A549 (cell line): ENCODE results near the gene DNAAF2. TPM values are rescaled to one million over a fixed set of nuclear protein-coding genes. Genes with fewer than 3 reads are reported as not detected.

Experiments
- ATAC-seq, 2 experiments: fragments of 200-7000 bp in 1 of 2; fragments of >200 bp in 1 of 2; cut with Nextera tagmentation in 1 of 2; cut with Tn5 transposase in 1 of 2; 3 replicates each; pipeline versions ENCODE4 v1.8.0 to v1.9.1; 2018 to 2020; ENCODE audit warnings: mild to moderate bottlenecking in 1 of 2, moderate library complexity in 1 of 2
- CTCF ChIA-PET: fragments of 300-600 bp; sonication (Branson Sonifier 250); formaldehyde crosslinking; extraction: SDS; loops from one replicate; lab custom pipeline; 2021; ENCODE audit warnings: antibody characterized with exemption, inconsistent platforms; lab: Yijun Ruan, JAX
- POLR2A ChIA-PET: fragments of 350-600 bp; formaldehyde crosslinking; extraction: SDS; loops from one replicate; lab custom pipeline; 2021; ENCODE audit warnings: antibody characterized with exemption, inconsistent platforms; lab: Yijun Ruan, JAX
- DNase-seq, 2 experiments: peaks; one replicate each; pipeline versions ENCODE4 v3.0.0 to v3.0.0-alpha.2; 2011 to 2016; ENCODE audit warnings: low read depth in 1 of 2, low spot score in 1 of 2
- FAIRE-seq: peaks from 2 replicates; lab custom pipeline; 2011; peaks lifted over from hg19 to GRCh38; lab: Jason Lieb, UNC
- H3K27ac ChIP-seq, 2 experiments: fragments of >200 bp; sonication (Bioruptor Twin); formaldehyde crosslinking; 3 replicates each; pipeline ENCODE4 v1.5.1; 2016 to 2017
- H3K4me1 ChIP-seq: fragments of >200 bp; sonication (Bioruptor Twin); formaldehyde crosslinking; 3 replicates; pipeline ENCODE4 v1.6.1; 2016
- H3K4me2 ChIP-seq: fragments of >200 bp; sonication (Bioruptor Twin); formaldehyde crosslinking; 3 replicates; pipeline ENCODE4 v1.6.1; 2016
- H3K4me3 ChIP-seq: fragments of >200 bp; sonication (Bioruptor Twin); formaldehyde crosslinking; 3 replicates; pipeline ENCODE4 v1.5.1; 2016
- H3K9me3 ChIP-seq: fragments of >200 bp; sonication (Bioruptor Twin); formaldehyde crosslinking; 3 replicates; pipeline ENCODE4 v1.6.1; 2016
- BHLHE40 ChIP-seq: IDR thresholded peaks from 2 replicates; pipeline ENCODE4 v1.6.1; 2012; ENCODE audit warnings: low read depth, low read length, inconsistent platforms
- CBX2 ChIP-seq: fragments of 200-600 bp; sonication (generic); IDR thresholded peaks from 2 replicates; pipeline ENCODE4 v1.6.1; 2016; ENCODE audit warnings: low read depth, mild to moderate bottlenecking, borderline replicate concordance
- CEBPB ChIP-seq, 2 experiments: fragments of >200 bp in 1 of 2; sonication (Bioruptor Twin) in 1 of 2; formaldehyde crosslinking in 1 of 2; IDR thresholded peaks; 2 replicates each; pipeline ENCODE4 v1.6.1; 2012 to 2016
- ESRRA ChIP-seq: fragments of 150-350 bp; IDR thresholded peaks from 2 replicates; pipeline ENCODE4 v1.6.1; 2014; ENCODE audit warnings: mild to moderate bottlenecking, low read length, borderline replicate concordance
- GATA3 ChIP-seq: IDR thresholded peaks from 2 replicates; pipeline ENCODE4 v1.6.1; 2012; ENCODE audit warnings: borderline replicate concordance
- HDAC2 ChIP-seq: fragments of 200-600 bp; sonication (generic); IDR thresholded peaks from 2 replicates; pipeline ENCODE4 v1.6.1; 2016
- HOXA7 ChIP-seq: fragments of 250-450 bp; sonication (Bioruptor Pico); IDR thresholded peaks from 2 replicates; pipeline ENCODE4 v1.5.0; 2020; ENCODE audit warnings: mild to moderate bottlenecking, moderate library complexity
- JUN ChIP-seq, 2 experiments: fragments of >200 bp; sonication (Bioruptor Twin); formaldehyde crosslinking; IDR thresholded peaks; 2 replicates in 1 of 2; 3 replicates in 1 of 2; pipeline ENCODE4 v1.6.1; 2016 to 2017
- KDM1A ChIP-seq: fragments of 200-600 bp; sonication (generic); IDR thresholded peaks from 2 replicates; pipeline ENCODE4 v1.6.1; 2016; ENCODE audit warnings: low read depth, mild to moderate bottlenecking
- MYC ChIP-seq: IDR thresholded peaks from 2 replicates; pipeline ENCODE4 v1.6.1; 2012; ENCODE audit warnings: mild to moderate bottlenecking, inconsistent platforms, low read length, improper control_type of control experiment, borderline replicate concordance
- NFE2L2 ChIP-seq: fragments of 150-350 bp; conservative IDR thresholded peaks from 2 replicates; pipeline ENCODE4 v1.6.1; 2014; ENCODE audit warnings: low read length
- NR3C1 ChIP-seq: fragments of >200 bp; sonication (Bioruptor Twin); formaldehyde crosslinking; IDR thresholded peaks from 3 replicates; pipeline ENCODE4 v1.6.1; 2017
- PHF8 ChIP-seq: fragments of 200-600 bp; sonication (generic); IDR thresholded peaks from 2 replicates; pipeline ENCODE4 v1.6.1; 2016; ENCODE audit warnings: low read depth, mild to moderate bottlenecking, antibody characterized with exemption, moderate library complexity, borderline replicate concordance
- RAD21 ChIP-seq, 2 experiments: fragments of >200 bp in 1 of 2; sonication (Bioruptor Twin) in 1 of 2; formaldehyde crosslinking in 1 of 2; IDR thresholded peaks in 1 of 2; conservative IDR thresholded peaks in 1 of 2; 2 replicates in 1 of 2; 3 replicates in 1 of 2; pipeline ENCODE4 v1.6.1; 2012 to 2018; ENCODE audit warnings: inconsistent platforms in 1 of 2
- RNF2 ChIP-seq: fragments of 200-600 bp; sonication (generic); IDR thresholded peaks from 2 replicates; pipeline ENCODE4 v1.6.1; 2016; ENCODE audit warnings: low read depth, mild to moderate bottlenecking, antibody characterized with exemption, moderate library complexity, borderline replicate concordance
- TFCP2L1 ChIP-seq: fragments of 250-450 bp; sonication (Bioruptor Pico); IDR thresholded peaks from 2 replicates; pipeline ENCODE4 v1.5.0; 2021; ENCODE audit warnings: mild to moderate bottlenecking
- ZC3H11A ChIP-seq: fragments of 450-650 bp; IDR thresholded peaks from 2 replicates; pipeline ENCODE4 v1.6.1; 2014; ENCODE audit warnings: antibody characterized with exemption, mild to moderate bottlenecking
- ZSCAN20 ChIP-seq: fragments of 250-450 bp; sonication (Bioruptor Pico); IDR thresholded peaks from 2 replicates; pipeline ENCODE4 v1.8.0; 2022; ENCODE audit warnings: mild to moderate bottlenecking, moderate library complexity
- WGBS: methylation state at CpG from one replicate; pipeline ENCODE4 v1.1.6; 2017; ENCODE audit errors: missing lambda C conversion rate; 5-methylcytosine and 5-hydroxymethylcytosine counted together
- polyA plus RNA-seq, 4 experiments: library from polyadenylated mRNA; depleted of rRNA in 3 of 4; stranded (reverse); fragments of >200 nt; fragmentation: RNase III in 1 of 4; extraction: RNeasy Plus Mini Kit Qiagen cat#74134 plus additional on column Dnase treatment in 1 of 4; gene quantifications; 2 replicates in 3 of 4; 3 replicates in 1 of 4; pipeline ENCODE4 v1.2.3, GENCODE V29; 2011 to 2017
- TF ChIP-seq, protein P1 (sequence below): IDR thresholded peaks from 2 replicates; pipeline ENCODE4 v1.6.1; 2012; ENCODE audit warnings: low read depth, borderline replicate concordance
- TF ChIP-seq, protein P2 (sequence below): fragments of 250-450 bp; sonication (Bioruptor Pico); IDR thresholded peaks from 2 replicates; pipeline ENCODE4 v1.5.0; 2021; ENCODE audit warnings: mild to moderate bottlenecking, moderate library complexity, borderline replicate concordance
- TF ChIP-seq, protein P3 (sequence below): fragments of >200 bp; sonication (Bioruptor Twin); formaldehyde crosslinking; IDR thresholded peaks from 3 replicates; pipeline ENCODE4 v1.5.1; 2016
- TF ChIP-seq, protein P4 (sequence below): fragments of 200-600 bp; sonication (generic); IDR thresholded peaks from 2 replicates; pipeline ENCODE4 v1.6.1; 2016; ENCODE audit warnings: antibody characterized with exemption, mild to moderate bottlenecking, moderate library complexity

Gene DNAAF2
- polyA plus RNA-seq, 2 of the 4 experiments (the other 2 are of a cell fraction): 12.1 to 14.1 TPM

DNA sequence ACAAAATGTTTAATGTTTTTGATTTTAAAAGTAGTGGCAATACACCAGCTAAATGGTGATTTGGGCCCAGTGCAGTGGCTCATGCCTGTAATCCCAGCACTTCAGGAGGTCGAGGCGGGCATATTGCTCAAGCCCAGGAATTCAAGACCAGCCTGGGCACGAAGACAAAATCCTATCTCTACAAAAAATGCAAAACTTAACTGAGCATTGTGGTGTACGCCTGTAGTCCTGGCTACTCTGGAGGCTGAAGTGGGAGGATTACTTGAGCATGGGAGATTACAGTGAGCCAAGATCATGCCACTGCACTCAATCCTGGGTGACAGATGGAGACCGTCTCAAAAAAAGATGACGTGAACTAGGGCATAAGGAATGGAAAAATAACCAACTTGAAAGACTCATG is 19.3 kb downstream of the DNAAF2 start:
- H3K4me3 ChIP-seq: no peak overlapping the region
- H3K4me1 ChIP-seq: peaks cover 28% of the 10 kb centered on the region
- no peak overlapping the region for H3K27ac ChIP-seq
- WGBS: 89% methylated on average over 6 of the region's 6 CpGs
- no peak for TF ChIP-seq MYC
- no peak for DNase-seq
- CTCF ChIA-PET: interaction anchor here (1.5 kb wide), 2 partner anchors 10 to 19 kb away, joined by 4 to 7 read pairs; partner anchors contain the start of gene DNAAF2
- FAIRE-seq: no peak
- POLR2A ChIA-PET: no interaction called here
- ATAC-seq: no peak
- H3K9me3 ChIP-seq: no peaks in the 10 kb centered on the region
- no peak overlapping the region for H3K4me2 ChIP-seq

DNA sequence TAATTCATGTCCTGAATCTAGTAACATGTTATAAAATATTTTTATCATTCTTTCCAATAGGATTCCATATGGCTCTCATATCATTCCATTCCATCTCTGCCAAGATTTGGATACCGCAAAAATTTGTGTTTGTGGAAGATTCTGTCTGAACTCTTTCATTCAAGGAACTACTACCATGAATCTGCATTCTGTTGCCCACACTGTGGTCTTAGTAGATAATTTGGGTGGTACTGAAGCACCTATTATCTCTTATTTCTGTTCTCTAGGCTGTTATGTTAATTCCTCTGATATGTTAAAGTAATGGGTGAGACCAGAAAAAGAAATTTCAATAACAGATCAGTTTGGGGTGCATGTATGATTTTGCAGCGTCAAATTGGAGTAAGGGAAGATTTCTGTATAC is 20.8 kb downstream of the DNAAF2 start:
- ChIA-PET CTCF (interaction anchor here (0.9 to 1.5 kb wide), 3 partner anchors 9 to 27 kb away, joined by 3 to 7 read pairs (median 4); partner anchors contain the start of gene DNAAF2), POLR2A (no interaction called here)
- H3K27ac ChIP-seq: no peak overlapping the region
- ATAC-seq (no peak), FAIRE-seq (no peak), DNase-seq (no peak)
- no peak for TF ChIP-seq HDAC2
- TF ChIP-seq, protein P1, sequence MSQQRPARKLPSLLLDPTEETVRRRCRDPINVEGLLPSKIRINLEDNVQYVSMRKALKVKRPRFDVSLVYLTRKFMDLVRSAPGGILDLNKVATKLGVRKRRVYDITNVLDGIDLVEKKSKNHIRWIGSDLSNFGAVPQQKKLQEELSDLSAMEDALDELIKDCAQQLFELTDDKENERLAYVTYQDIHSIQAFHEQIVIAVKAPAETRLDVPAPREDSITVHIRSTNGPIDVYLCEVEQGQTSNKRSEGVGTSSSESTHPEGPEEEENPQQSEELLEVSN: no peak
- no peak for TF ChIP-seq ESRRA
- TF ChIP-seq MYC: no peak
- TF ChIP-seq RNF2: no peak
- no peak for TF ChIP-seq HOXA7 (CRISPR knock-in tag)
- TF ChIP-seq BHLHE40: no peak
- no peak for TF ChIP-seq NFE2L2
- H3K4me2 ChIP-seq: no peak overlapping the region
- peaks cover 27% of the 10 kb centered on the region for H3K4me1 ChIP-seq
- no peaks in the 10 kb centered on the region for H3K9me3 ChIP-seq
- H3K4me3 ChIP-seq: no peak overlapping the region
- 90% methylated on average over 2 of the region's 2 CpGs for WGBS

DNA sequence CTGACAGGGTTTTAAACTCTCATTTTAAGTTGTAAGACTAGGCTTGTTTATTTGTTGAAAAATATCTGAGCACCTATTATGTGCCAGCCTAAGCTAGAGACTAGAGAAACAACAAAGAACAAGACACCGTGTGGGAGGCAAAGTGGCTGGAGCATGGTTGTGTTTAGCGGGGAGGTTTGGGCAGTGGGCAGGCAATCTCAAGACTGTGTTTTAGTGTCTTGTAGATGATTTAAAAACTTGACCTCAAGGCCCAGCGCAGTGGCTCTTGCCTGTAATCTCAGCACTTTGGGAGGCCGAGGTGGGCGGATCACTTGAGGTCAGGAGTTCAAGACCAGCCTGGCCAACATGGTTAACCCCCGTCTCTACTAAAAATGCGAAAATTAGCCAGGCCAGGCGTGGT is 22.4 kb downstream of the DNAAF2 start:
- H3K27ac ChIP-seq: no peak overlapping the region
- ATAC-seq (no peak), FAIRE-seq (no peak), DNase-seq (no peak)
- 92% methylated on average over 8 of the region's 8 CpGs for WGBS
- ChIA-PET CTCF (interaction anchor here (0.5 to 2.6 kb wide), 3 partner anchors 8 to 235 kb away, joined by 3 to 7 read pairs (median 3); partner anchors contain the start of genes MGAT2 and RPL36AL), POLR2A (interaction anchor here (1.1 kb wide), 2 partner anchors 8 to 9 kb away, joined by 3 to 4 read pairs; partner anchors contain the start of genes MGAT2 and RPL36AL)
- no peak overlapping the region for H3K4me3 ChIP-seq
- H3K4me1 ChIP-seq: peaks cover 12% of the 10 kb centered on the region
- no peak overlapping the region for H3K4me2 ChIP-seq
- H3K9me3 ChIP-seq: no peaks in the 10 kb centered on the region
- no peak for TF ChIP-seq TFCP2L1
- TF ChIP-seq, protein P2, sequence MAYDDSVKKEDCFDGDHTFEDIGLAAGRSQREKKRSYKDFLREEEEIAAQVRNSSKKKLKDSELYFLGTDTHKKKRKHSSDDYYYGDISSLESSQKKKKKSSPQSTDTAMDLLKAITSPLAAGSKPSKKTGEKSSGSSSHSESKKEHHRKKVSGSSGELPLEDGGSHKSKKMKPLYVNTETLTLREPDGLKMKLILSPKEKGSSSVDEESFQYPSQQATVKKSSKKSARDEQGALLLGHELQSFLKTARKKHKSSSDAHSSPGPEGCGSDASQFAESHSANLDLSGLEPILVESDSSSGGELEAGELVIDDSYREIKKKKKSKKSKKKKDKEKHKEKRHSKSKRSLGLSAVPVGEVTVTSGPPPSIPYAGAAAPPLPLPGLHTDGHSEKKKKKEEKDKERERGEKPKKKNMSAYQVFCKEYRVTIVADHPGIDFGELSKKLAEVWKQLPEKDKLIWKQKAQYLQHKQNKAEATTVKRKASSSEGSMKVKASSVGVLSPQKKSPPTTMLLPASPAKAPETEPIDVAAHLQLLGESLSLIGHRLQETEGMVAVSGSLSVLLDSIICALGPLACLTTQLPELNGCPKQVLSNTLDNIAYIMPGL: no peak

DNA sequence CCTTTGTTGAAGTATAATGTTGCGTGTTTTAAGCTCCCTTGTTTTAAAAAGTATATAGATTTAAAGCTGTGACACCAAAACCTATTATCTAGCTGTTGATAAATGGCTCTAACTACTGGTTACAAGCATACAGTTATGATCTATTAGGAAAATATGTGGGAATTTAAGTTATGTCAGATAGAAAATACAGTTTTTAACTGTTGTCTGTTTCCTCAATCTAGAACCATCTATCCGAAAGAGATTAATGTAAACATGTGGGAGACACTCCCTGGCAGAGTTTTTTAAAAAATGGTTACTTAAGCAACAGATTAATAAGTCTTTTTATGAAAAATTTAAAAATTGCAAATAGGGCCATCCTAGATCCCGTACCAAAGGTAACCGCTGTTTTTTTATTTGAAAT is 22.8 kb downstream of the DNAAF2 start:
- WGBS: 90% methylated on average over 4 of the region's 4 CpGs
- DNase-seq: no peak
- Histone ChIP-seq H3K9me3 (no peaks in the 10 kb centered on the region), H3K4me2 (no peak overlapping the region), H3K4me3 (no peak overlapping the region), H3K27ac (no peak overlapping the region), H3K4me1 (peaks cover 8% of the 10 kb centered on the region; the same call in 2 of the 3 replicates)
- ATAC-seq: no peak
- FAIRE-seq: no peak
- CTCF ChIA-PET: interaction anchor here (0.5 to 2.6 kb wide), 3 partner anchors 9 to 236 kb away, joined by 3 to 7 read pairs (median 3); partner anchors contain the start of genes MGAT2 and RPL36AL
- POLR2A ChIA-PET: interaction anchor here (0.7 to 1.1 kb wide), 3 partner anchors 8 to 250 kb away, joined by 3 to 4 read pairs (median 4); partner anchors contain the start of genes MGAT2 and RPL36AL
- TF ChIP-seq HDAC2 (no peak), GATA3 (no peak), PHF8 (no peak), NR3C1 (no peak), CBX2 (no peak), CEBPB (IDR thresholded peaks at IDR 0.05) (no peak), JUN (IDR thresholded peaks at IDR 0.05) (no peak), ZSCAN20 (no peak), RAD21 (conservative IDR thresholded peaks at IDR 0.05 in 1 of 2, IDR thresholded peaks at IDR 0.05 in 1 of 2) (no peak), ZC3H11A (no peak), KDM1A (no peak), BHLHE40 (no peak)
- TF ChIP-seq, protein P3, sequence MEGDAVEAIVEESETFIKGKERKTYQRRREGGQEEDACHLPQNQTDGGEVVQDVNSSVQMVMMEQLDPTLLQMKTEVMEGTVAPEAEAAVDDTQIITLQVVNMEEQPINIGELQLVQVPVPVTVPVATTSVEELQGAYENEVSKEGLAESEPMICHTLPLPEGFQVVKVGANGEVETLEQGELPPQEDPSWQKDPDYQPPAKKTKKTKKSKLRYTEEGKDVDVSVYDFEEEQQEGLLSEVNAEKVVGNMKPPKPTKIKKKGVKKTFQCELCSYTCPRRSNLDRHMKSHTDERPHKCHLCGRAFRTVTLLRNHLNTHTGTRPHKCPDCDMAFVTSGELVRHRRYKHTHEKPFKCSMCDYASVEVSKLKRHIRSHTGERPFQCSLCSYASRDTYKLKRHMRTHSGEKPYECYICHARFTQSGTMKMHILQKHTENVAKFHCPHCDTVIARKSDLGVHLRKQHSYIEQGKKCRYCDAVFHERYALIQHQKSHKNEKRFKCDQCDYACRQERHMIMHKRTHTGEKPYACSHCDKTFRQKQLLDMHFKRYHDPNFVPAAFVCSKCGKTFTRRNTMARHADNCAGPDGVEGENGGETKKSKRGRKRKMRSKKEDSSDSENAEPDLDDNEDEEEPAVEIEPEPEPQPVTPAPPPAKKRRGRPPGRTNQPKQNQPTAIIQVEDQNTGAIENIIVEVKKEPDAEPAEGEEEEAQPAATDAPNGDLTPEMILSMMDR: no peak
- TF ChIP-seq, protein P4, sequence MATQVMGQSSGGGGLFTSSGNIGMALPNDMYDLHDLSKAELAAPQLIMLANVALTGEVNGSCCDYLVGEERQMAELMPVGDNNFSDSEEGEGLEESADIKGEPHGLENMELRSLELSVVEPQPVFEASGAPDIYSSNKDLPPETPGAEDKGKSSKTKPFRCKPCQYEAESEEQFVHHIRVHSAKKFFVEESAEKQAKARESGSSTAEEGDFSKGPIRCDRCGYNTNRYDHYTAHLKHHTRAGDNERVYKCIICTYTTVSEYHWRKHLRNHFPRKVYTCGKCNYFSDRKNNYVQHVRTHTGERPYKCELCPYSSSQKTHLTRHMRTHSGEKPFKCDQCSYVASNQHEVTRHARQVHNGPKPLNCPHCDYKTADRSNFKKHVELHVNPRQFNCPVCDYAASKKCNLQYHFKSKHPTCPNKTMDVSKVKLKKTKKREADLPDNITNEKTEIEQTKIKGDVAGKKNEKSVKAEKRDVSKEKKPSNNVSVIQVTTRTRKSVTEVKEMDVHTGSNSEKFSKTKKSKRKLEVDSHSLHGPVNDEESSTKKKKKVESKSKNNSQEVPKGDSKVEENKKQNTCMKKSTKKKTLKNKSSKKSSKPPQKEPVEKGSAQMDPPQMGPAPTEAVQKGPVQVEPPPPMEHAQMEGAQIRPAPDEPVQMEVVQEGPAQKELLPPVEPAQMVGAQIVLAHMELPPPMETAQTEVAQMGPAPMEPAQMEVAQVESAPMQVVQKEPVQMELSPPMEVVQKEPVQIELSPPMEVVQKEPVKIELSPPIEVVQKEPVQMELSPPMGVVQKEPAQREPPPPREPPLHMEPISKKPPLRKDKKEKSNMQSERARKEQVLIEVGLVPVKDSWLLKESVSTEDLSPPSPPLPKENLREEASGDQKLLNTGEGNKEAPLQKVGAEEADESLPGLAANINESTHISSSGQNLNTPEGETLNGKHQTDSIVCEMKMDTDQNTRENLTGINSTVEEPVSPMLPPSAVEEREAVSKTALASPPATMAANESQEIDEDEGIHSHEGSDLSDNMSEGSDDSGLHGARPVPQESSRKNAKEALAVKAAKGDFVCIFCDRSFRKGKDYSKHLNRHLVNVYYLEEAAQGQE: no peak
